Natural killer cell treated with Interleukin-12 subunit alpha and Interleukin-12 subunit beta and Interleukin-15 and Interleukin-18, amount 100 ng/mL, for 72 hours (primary cell): ENCODE data around the gene KRTAP4-5. TPM values are rescaled to one million over a fixed set of nuclear protein-coding genes. Genes with fewer than 3 reads are reported as not detected.
"Not testable (repeated sequence)": the region's sequence is repeated elsewhere in the genome, so short reads cannot be mapped to it uniquely, and the experiment has no call there.

Experiments used
- ATAC-seq, 2 donors: fragments of 150-1000 bp; cut with Tn5 transposase in 1 of 2; sonication (Bioruptor Pico), chemical (Tn5 transposase) in 1 of 2; 2 replicates each; pipeline ENCODE4 v1.10.0; 2021
- DNase-seq: peaks from one replicate; pipeline ENCODE4 v3.0.0; 2022; ENCODE audit warnings: low spot score
- H3K27ac Mint-ChIP-seq, 2 donors: 1 replicate in 1 of 2; 2 replicates in 1 of 2; pipeline ENCODE4 v1.8.0; 2022; ENCODE audit warnings: mixed read lengths in 2 of 2, mild to moderate bottlenecking in 1 of 2, moderate library complexity in 1 of 2
- H3K27me3 Mint-ChIP-seq, 2 donors: 1 replicate in 1 of 2; 2 replicates in 1 of 2; pipeline ENCODE4 v1.8.0; 2022; ENCODE audit warnings: mixed read lengths in 2 of 2
- H3K36me3 Mint-ChIP-seq: one replicate; pipeline ENCODE4 v1.8.0; 2022; ENCODE audit warnings: mixed read lengths
- H3K4me1 Mint-ChIP-seq, 2 donors: 1 replicate in 1 of 2; 2 replicates in 1 of 2; pipeline ENCODE4 v1.8.0; 2022; ENCODE audit warnings: low read depth in 2 of 2, mixed read lengths in 2 of 2, mild to moderate bottlenecking in 1 of 2
- H3K4me3 Mint-ChIP-seq: one replicate; pipeline ENCODE4 v1.8.0; 2022; ENCODE audit warnings: mixed read lengths
- H3K9me3 Mint-ChIP-seq: 2 replicates; pipeline ENCODE4 v1.8.0; 2022; ENCODE audit warnings: mixed read lengths
- total RNA-seq, 2 donors: library from RNA; stranded (reverse); gene quantifications; one replicate each; pipeline ENCODE4 v1.2.3, GENCODE V29; 2022

KRTAP4-5 gene
- not detected for total RNA-seq

- no peak within 1 kb of the TSS for H3K27ac Mint-ChIP-seq
- H3K27me3 Mint-ChIP-seq, result peaks cover 28 to 49% of the 10 kb centered on the region in 2 donors
- DNase-seq (no peak), ATAC-seq (no peak)
- no peaks in the 10 kb centered on the region for H3K9me3 Mint-ChIP-seq
- no peak within 1 kb of the TSS for H3K4me3 Mint-ChIP-seq
- no peaks in the 10 kb centered on the region for H3K4me1 Mint-ChIP-seq
- H3K36me3 Mint-ChIP-seq, result no peaks in the 10 kb centered on the region
Observed at GRCh38 chr17:41149652-41149985, at the start of gene KRTAP4-5. TSS of gene KRTAP4-5 (minus strand) at chr17:41149825. CDS start at chr17:41149767, 58 bp downstream.

DNA sequence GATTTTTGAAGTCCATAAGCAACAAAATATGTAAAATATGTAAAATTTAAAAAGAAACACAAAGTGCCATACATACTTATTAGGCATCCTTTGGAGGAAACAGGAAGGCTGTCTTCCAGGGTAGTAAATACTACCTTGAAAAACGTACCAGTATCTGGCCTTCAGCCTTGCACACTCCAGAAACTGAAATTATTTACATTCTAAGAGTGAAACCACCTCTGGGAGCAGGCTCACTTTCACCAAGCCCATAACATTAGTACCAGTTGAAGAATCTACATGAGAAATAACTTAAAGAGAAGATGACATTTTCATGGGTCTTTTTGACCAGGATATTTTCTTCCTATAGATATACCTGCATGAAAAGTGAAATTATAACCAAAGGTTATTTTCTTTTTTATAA, 46.4 kb upstream of the KRTAP4-5 start:
- peaks cover 20 to 29% of the 10 kb centered on the region in 2 donors for H3K27me3 Mint-ChIP-seq
- H3K27ac Mint-ChIP-seq, result no peak overlapping the region
- no peaks in the 10 kb centered on the region for H3K9me3 Mint-ChIP-seq
- ATAC-seq (no peak), DNase-seq (no peak)
- H3K4me3 Mint-ChIP-seq, result no peak overlapping the region
- H3K4me1 Mint-ChIP-seq, result no peaks in the 10 kb centered on the region
- H3K36me3 Mint-ChIP-seq, result no peaks in the 10 kb centered on the region

DNA sequence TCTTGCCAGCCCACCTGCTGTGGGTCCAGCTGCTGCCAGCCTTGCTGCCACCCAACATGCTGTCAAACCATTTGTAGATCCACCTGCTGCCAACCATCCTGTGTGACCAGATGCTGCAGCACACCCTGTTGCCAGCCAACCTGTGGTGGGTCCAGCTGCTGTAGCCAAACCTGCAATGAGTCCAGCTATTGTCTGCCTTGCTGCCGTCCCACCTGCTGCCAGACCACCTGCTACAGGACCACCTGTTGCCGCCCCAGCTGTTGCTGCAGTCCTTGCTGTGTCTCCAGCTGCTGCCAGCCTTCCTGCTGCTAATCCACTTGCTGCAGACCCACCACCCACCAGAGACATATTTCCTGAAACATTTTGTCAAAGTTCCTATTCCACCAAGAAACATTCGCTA, 40.7 kb upstream of the KRTAP4-5 start:
- peaks cover 21 to 27% of the 10 kb centered on the region in 2 donors for H3K27me3 Mint-ChIP-seq
- no peak overlapping the region for H3K27ac Mint-ChIP-seq
- H3K4me3 Mint-ChIP-seq, result no peak overlapping the region
- H3K36me3 Mint-ChIP-seq, result no peaks in the 10 kb centered on the region
- no peaks in the 10 kb centered on the region for H3K4me1 Mint-ChIP-seq
- no peak for DNase-seq
- peak in 1 of 2 donors; percentile 27 for ATAC-seq
- H3K9me3 Mint-ChIP-seq, result no peaks in the 10 kb centered on the region

DNA sequence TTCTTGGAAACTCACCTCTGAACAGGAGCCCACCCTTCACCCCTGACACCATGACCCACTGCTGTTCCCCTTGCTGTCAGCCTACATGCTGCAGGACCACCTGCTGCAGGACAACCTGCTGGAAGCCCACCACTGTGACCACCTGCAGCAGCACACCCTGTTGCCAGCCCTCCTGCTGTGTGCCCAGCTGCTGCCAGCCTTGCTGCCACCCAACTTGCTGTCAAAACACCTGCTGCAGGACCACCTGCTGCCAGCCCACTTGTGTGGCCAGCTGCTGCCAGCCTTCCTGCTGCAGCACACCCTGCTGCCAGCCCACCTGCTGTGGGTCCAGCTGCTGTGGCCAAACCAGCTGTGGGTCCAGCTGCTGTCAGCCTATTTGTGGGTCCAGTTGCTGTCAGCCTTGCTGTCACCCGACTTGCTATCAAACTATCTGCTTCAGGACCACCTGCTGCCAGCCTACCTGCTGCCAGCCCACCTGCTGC, 40.3 kb upstream of the KRTAP4-5 start, which contains the start of gene KRTAP9-1:
Gene KRTAP9-1, plus strand, starts transcription at position 51 of the 482 bp plus-strand sequence. Its CDS starts 0 bp downstream, at position 51.
- not testable (repeated sequence) for H3K9me3 Mint-ChIP-seq, DNase-seq, H3K4me1 Mint-ChIP-seq, H3K27ac Mint-ChIP-seq, H3K36me3 Mint-ChIP-seq, H3K4me3 Mint-ChIP-seq
- peak in 1 of 2 donors; percentile 24 for ATAC-seq
- peaks cover 21 to 29% of the 10 kb centered on the region in 2 donors for H3K27me3 Mint-ChIP-seq

- H3K4me3 Mint-ChIP-seq, result no peak overlapping the region
- H3K27ac Mint-ChIP-seq, result no peak overlapping the region
- ATAC-seq (no peak), DNase-seq (no peak)
- no peaks in the 10 kb centered on the region for H3K9me3 Mint-ChIP-seq
- H3K36me3 Mint-ChIP-seq, result no peaks in the 10 kb centered on the region
- peaks cover 34 to 40% of the 10 kb centered on the region in 2 donors for H3K27me3 Mint-ChIP-seq
- no peaks in the 10 kb centered on the region for H3K4me1 Mint-ChIP-seq
Observed at GRCh38 chr17:41186872-41187271, 37.2 kb upstream of the KRTAP4-5 start.

- DNase-seq (no peak), ATAC-seq (no peak)
- Mint-ChIP-seq H3K4me1 (no peaks in the 10 kb centered on the region), H3K27me3 (peaks cover 24 to 30% of the 10 kb centered on the region in 2 donors), H3K27ac (no peak overlapping the region), H3K36me3 (no peaks in the 10 kb centered on the region), H3K9me3 (no peaks in the 10 kb centered on the region), H3K4me3 (no peak overlapping the region)
Observed at GRCh38 chr17:41185001-41185400, 35.4 kb upstream of the KRTAP4-5 start.

- H3K4me3 Mint-ChIP-seq, result no peak within 1 kb of the TSS
- no peaks in the 10 kb centered on the region for H3K4me1 Mint-ChIP-seq
- ATAC-seq, result no peak
- peaks cover 24 to 30% of the 10 kb centered on the region in 2 donors for H3K27me3 Mint-ChIP-seq
- H3K9me3 Mint-ChIP-seq, result no peaks in the 10 kb centered on the region
- H3K36me3 Mint-ChIP-seq, result no peaks in the 10 kb centered on the region
- no peak within 1 kb of the TSS for H3K27ac Mint-ChIP-seq
- no peak for DNase-seq
Observed at GRCh38 chr17:41184480-41184961, 34.9 kb upstream of the KRTAP4-5 start, which contains the start of gene KRTAP4-1. TSS of gene KRTAP4-1 (minus strand) at chr17:41184911. CDS start at chr17:41184854, 57 bp downstream.

DNA sequence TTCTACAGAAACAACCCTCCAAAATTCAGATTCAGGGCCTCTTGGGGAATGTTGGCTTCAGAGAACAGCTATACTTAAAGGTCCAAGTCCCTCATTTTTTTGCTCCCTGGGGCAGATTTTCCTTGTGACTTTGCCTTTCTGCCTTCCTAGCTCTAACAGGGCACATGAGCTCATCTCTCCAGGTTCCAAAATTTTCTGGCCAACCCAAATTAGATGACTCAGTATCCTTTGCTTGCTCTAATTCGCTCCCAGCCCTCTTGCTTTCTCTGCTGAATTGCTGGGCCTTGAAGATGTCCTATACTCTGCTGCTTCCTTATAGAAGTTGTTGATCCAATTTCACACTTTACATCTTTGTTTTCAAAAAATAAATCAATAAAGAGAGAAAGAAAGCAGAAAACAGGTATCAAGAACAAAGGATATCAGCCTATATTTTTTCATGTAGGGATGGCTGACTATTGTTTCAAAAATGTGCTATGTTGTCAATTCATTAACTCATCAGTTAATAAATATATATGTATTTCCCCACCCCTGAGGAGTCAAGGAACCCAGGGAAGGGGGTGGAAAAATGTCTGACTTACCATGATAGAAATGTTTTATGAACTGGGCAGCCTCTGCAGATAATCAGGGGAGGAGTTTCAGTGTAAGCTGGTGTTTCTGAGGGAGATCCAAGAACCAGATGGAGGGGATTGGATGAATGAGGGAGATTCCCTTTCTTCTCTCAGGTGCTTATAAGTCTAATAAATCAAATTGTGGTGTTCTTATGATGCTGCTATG, 29.4 kb upstream of the KRTAP4-5 start:
- peaks cover 13 to 31% of the 10 kb centered on the region in 2 donors for H3K27me3 Mint-ChIP-seq
- DNase-seq, result no peak
- H3K4me3 Mint-ChIP-seq, result no peak overlapping the region
- ATAC-seq, result no peak
- H3K27ac Mint-ChIP-seq, result no peak overlapping the region
- H3K9me3 Mint-ChIP-seq, result no peaks in the 10 kb centered on the region
- no peaks in the 10 kb centered on the region for H3K4me1 Mint-ChIP-seq
- H3K36me3 Mint-ChIP-seq, result no peaks in the 10 kb centered on the region

- no peak for DNase-seq
- H3K9me3 Mint-ChIP-seq, result no peaks in the 10 kb centered on the region
- H3K4me1 Mint-ChIP-seq, result no peaks in the 10 kb centered on the region
- no peak overlapping the region for H3K4me3 Mint-ChIP-seq
- H3K27ac Mint-ChIP-seq, result no peak overlapping the region
- ATAC-seq, result no peak
- H3K36me3 Mint-ChIP-seq, result no peaks in the 10 kb centered on the region
- peaks cover 9 to 29% of the 10 kb centered on the region in 2 donors for H3K27me3 Mint-ChIP-seq
Observed at GRCh38 chr17:41178341-41178740, 28.7 kb upstream of the KRTAP4-5 start.

GRCh38 chr17:41177727-41178271, 28.2 kb upstream of the KRTAP4-5 start, which contains the start of gene KRTAP4-2:
TSS of gene KRTAP4-2 (minus strand) at chr17:41178221. CDS start at chr17:41178164, 57 bp downstream.
- Mint-ChIP-seq H3K27me3 (peaks cover 6 to 29% of the 10 kb centered on the region in 2 donors), H3K4me3 (no peak within 1 kb of the TSS)

DNA sequence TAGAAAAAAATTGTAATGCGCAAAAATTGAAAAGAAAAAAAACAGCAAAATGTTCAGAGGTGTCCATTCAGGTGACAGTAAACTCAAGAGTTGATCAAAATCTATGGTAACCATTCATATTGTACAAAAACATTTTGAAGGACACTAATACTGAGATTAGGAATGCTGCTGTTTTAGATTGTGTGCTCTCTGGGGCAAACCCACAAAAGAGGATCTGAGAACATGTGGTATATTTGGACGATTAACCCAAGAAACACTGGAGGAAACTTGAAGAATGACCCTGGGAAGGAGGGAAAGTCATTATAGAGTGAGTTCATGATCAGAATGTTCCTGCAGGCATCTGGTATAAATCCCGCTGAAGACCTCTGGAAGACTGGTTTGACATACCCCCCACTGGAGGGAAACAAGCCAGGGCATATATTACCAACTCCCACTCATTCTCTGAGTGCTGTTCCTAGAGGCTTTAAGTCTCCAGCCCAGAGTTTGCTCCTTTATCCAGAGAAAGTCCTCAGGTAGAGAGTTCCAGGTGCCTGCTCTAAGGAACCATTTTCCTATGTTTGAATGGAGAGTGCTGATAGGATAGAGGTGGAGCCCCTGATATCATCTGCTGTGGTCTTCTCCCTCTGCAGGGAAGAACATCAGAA, 27.2 kb upstream of the KRTAP4-5 start:
- Mint-ChIP-seq H3K9me3 (no peaks in the 10 kb centered on the region), H3K4me3 (no peak overlapping the region), H3K4me1 (no peaks in the 10 kb centered on the region), H3K36me3 (no peaks in the 10 kb centered on the region), H3K27ac (no peak overlapping the region), H3K27me3 (peaks cover 7 to 31% of the 10 kb centered on the region in 2 donors)
- no peak for ATAC-seq
- no peak for DNase-seq

More at GRCh38 chr17:41177727-41178271, 28.2 kb upstream of the KRTAP4-5 start, which contains the start of gene KRTAP4-2:
- Mint-ChIP-seq H3K9me3 (no peaks in the 10 kb centered on the region), H3K4me1 (no peaks in the 10 kb centered on the region), H3K36me3 (no peaks in the 10 kb centered on the region), H3K27ac (no peak within 1 kb of the TSS)
- DNase-seq, result no peak
- no peak for ATAC-seq

GRCh38 chr17:41171886-41172285, 22.3 kb upstream of the KRTAP4-5 start:
- H3K4me1 Mint-ChIP-seq, result no peaks in the 10 kb centered on the region
- H3K27me3 Mint-ChIP-seq, result peaks cover 11 to 24% of the 10 kb centered on the region in 2 donors
- H3K27ac Mint-ChIP-seq, result no peak overlapping the region
- DNase-seq (no peak), ATAC-seq (no peak)
- no peaks in the 10 kb centered on the region for H3K36me3 Mint-ChIP-seq
- no peaks in the 10 kb centered on the region for H3K9me3 Mint-ChIP-seq
- H3K4me3 Mint-ChIP-seq, result no peak overlapping the region

- Mint-ChIP-seq H3K4me1 (no peaks in the 10 kb centered on the region), H3K27me3 (peaks cover 13 to 14% of the 10 kb centered on the region in 2 donors)
- no peak for ATAC-seq
Observed at GRCh38 chr17:41168121-41168520, 18.5 kb upstream of the KRTAP4-5 start, which contains the start of gene KRTAP4-3. TSS of gene KRTAP4-3 (minus strand) at chr17:41168221. CDS start at chr17:41168172, 49 bp downstream.

More at GRCh38 chr17:41168121-41168520, 18.5 kb upstream of the KRTAP4-5 start, which contains the start of gene KRTAP4-3:
- Mint-ChIP-seq H3K9me3 (no peaks in the 10 kb centered on the region), H3K27ac (no peak within 1 kb of the TSS), H3K36me3 (no peaks in the 10 kb centered on the region), H3K4me3 (no peak within 1 kb of the TSS)
- no peak for DNase-seq
